ENCODE results near the gene SNX22.

DNA sequence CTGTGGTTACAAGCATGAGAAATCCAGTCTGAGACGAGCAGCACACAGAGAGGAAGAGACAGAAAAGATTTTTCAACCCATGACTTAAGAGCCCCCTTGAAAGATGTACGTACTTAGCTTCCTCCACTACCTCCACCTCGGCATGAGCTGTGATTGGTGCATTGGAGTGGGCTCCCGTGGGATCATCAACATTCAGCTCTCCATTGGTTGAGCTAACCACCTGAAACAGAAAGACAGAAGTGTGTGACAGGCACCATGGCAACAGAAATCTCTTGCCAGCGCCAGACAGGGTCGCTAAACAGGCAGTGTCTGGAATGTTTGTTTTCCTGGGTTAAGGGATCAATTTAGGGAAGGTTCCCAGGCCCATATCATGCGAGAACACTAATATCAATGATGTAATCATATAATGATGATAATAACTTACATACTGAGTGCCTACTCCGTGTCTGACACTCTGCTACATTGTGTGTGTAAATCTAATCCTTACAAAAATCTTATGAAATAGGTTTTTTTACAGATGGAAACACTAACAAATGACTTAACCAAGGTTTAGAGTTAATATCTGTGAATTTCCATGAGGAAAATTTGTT is 28.8 kb downstream of the SNX22 start:
- TF ChIP-seq, protein P1, sequence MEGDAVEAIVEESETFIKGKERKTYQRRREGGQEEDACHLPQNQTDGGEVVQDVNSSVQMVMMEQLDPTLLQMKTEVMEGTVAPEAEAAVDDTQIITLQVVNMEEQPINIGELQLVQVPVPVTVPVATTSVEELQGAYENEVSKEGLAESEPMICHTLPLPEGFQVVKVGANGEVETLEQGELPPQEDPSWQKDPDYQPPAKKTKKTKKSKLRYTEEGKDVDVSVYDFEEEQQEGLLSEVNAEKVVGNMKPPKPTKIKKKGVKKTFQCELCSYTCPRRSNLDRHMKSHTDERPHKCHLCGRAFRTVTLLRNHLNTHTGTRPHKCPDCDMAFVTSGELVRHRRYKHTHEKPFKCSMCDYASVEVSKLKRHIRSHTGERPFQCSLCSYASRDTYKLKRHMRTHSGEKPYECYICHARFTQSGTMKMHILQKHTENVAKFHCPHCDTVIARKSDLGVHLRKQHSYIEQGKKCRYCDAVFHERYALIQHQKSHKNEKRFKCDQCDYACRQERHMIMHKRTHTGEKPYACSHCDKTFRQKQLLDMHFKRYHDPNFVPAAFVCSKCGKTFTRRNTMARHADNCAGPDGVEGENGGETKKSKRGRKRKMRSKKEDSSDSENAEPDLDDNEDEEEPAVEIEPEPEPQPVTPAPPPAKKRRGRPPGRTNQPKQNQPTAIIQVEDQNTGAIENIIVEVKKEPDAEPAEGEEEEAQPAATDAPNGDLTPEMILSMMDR (optimal IDR thresholded peaks at IDR 0.05 in 1 of 3, IDR thresholded peaks at IDR 0.05 in 1 of 3, conservative IDR thresholded peaks at IDR 0.05 in 1 of 3; ENCODE audit: extremely low read depth in 1 of 3, insufficient read depth in 2 of 3, low read length in 3 of 3), result no peak
- TF ChIP-seq EZH2 (IDR thresholded peaks at IDR 0.05; ENCODE audit: low read length), result no peak
